T-helper 1 cell treated with Interleukin-12 subunit alpha and Interleukin-12 subunit beta and Interleukin-4 antibody, amounts not matched to agents 30 μg/mL and 1 μg/mL, for 36 hours (primary cell): ENCODE data around the gene VPS25.
A peak's percentile ranks its signal among the peaks of the same experiment; 100 is the strongest.

Experiments
- H3K27ac Mint-ChIP-seq: one replicate; pipeline ENCODE4 v1.8.0; 2021; ENCODE audit warnings: mild to moderate bottlenecking, mixed read lengths
- H3K27me3 Mint-ChIP-seq: one replicate; pipeline ENCODE4 v1.8.0; 2021; ENCODE audit warnings: low read depth, mixed read lengths
- H3K36me3 Mint-ChIP-seq: one replicate; pipeline ENCODE4 v1.8.0; 2021; ENCODE audit warnings: low read depth, mixed read lengths
- H3K4me1 Mint-ChIP-seq: one replicate; pipeline ENCODE4 v1.8.0; 2021; ENCODE audit warnings: low read depth, mixed read lengths
- H3K4me3 Mint-ChIP-seq: one replicate; pipeline ENCODE4 v1.8.0; 2021; ENCODE audit warnings: mild to moderate bottlenecking, moderate library complexity, mixed read lengths
- H3K9me3 Mint-ChIP-seq: one replicate; pipeline ENCODE4 v1.8.0; 2021; ENCODE audit warnings: mixed read lengths

The VPS25 gene

DNA sequence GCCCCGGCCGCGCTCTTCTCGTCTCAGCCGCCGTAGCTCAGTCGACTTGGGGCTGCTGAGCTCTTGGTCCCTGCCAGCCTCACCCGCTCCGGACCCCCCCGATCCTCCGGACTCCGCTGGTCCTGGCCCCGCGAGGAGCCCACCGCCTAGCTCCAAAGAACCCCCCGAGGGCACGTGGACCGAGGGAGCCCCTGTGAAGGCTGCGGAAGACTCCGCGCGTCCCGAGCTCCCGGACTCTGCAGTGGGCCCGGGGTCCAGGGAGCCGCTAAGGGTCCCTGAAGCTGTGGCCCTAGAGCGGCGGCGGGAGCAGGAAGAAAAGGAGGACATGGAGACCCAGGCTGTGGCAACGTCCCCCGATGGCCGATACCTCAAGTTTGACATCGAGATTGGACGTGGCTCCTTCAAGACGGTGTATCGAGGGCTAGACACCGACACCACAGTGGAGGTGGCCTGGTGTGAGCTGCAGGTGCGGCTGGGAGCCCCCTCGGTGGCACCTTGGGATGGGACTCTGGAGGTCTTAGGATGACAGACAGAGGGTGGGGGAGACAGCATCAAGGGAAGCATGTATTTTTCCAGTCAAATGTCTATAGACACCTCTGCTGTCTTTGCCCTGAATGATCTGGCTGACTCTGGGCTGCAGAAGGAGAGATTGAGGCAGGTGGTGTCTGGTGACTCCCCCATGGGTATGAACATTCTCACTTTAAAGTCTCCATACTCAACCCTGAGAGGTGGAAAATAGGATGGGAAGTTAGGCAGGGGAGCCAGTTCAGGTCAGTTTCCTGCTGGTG, 7.8 kb downstream of the VPS25 start:
- Mint-ChIP-seq H3K27ac (no peak overlapping the region), H3K36me3 (peaks cover 30% of the 10 kb centered on the region), H3K9me3 (no peaks in the 10 kb centered on the region), H3K4me1 (peaks cover 12% of the 10 kb centered on the region), H3K27me3 (peaks cover 60% of the 10 kb centered on the region), H3K4me3 (no peak overlapping the region)

DNA sequence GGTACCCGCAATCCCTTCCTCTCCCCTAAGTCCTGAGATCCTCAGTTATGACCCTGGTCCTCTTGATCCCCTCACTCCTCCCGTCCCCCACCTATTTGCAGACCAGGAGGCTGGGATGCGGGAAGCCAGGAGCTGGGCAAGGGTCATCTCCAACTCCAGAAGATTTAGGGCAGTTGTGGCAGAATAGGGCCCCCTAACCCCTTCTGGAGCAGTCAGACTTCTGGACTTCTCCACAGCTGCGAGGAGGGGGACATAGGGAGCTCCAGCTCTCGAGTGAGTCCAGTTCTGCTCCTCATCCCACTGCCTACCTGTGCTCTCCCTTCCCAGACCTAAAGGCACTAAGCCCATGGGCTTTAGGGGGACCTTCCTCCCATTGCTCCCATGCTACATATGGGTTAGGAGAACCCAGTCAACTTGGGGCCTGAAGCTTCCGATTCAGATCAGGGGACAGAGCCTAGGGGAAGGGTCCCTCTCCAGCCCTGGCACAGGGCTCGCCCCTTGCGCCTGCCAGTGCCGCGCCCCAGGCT, 8.5 kb downstream of the VPS25 start:
- H3K4me1 Mint-ChIP-seq, result peaks cover 12% of the 10 kb centered on the region
- H3K36me3 Mint-ChIP-seq, result peaks cover 28% of the 10 kb centered on the region
- peaks cover 66% of the 10 kb centered on the region for H3K27me3 Mint-ChIP-seq
- no peak overlapping the region for H3K27ac Mint-ChIP-seq
- H3K4me3 Mint-ChIP-seq, result no peak overlapping the region
- no peaks in the 10 kb centered on the region for H3K9me3 Mint-ChIP-seq

DNA sequence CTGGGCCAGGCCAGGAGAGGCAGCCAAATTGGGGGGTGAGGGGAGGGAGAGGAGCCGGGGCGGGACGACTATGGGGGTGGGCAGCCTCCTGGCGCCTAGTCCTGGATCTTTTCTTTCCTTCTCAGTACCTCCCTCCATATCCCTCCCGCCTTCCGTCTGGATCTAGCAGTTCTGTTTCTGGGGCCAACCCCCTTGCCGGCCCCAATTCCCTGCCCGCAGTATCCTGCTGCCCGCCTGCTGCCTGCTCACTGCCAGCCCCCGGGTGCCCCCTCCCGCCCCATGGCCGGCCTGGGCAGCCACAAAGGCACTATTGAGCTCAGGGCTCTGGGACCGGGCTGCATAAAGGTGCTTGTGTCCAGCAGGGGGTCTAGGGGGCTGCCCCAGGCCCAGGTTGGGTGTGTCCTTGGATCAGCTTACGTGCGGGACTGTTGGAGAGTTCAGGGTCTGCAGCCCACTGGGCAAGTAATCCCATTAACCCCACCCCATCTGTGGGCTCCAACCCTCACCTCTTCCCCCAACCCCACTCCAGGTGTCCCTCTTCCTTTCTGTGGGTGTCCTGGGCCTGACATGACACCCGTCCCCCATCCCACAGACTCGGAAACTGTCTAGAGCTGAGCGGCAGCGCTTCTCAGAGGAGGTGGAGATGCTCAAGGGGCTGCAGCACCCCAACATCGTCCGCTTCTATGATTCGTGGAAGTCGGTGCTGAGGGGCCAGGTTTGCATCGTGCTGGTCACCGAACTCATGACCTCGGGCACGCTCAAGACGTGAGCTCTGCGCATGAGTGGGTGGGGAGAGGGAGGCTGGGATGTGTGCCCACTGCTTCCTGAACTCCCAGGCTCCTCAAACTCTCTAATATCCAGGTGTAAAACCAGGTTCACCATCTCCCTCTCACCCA, 9.2 kb downstream of the VPS25 start:
- Mint-ChIP-seq H3K4me3 (no peak overlapping the region), H3K36me3 (peaks cover 25% of the 10 kb centered on the region), H3K27me3 (peaks cover 72% of the 10 kb centered on the region), H3K9me3 (no peaks in the 10 kb centered on the region), H3K4me1 (peaks cover 12% of the 10 kb centered on the region), H3K27ac (no peak overlapping the region)

DNA sequence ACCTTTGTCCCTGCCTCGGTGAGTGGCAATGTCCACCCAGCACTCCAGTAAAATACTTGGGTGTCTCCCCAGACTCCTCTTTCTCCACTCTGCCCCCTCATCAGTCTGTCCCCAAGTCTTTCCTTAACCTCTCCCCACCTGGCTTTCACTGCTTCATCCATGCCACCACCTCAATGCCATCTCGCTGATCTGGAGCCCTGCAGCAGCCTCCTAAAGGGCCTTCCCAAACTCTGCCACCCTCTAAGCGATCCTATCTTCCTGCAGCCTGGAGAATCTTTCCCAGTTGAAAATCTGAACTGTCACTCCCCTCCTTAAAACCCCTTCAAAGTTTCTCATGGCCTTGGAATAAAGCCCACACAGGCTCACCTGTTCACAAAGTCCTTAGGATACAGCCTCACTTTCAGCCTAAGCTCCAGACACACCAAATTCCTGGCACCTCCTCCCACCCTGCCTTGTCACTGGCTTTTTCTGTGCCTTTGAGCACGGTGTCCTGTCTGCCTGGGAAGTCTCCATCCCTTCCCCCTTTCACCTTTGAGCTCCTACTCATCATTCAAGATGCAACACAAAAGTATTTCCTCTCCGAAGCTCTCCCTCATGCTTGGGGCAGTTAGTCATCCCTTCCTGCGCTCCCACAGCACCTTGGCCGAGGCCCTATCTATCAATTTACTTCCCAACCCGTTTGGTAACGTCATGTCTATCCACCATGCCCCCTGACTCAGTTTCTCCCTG, 10.0 kb downstream of the VPS25 start:
- H3K4me3 Mint-ChIP-seq, result no peak overlapping the region
- H3K9me3 Mint-ChIP-seq, result no peaks in the 10 kb centered on the region
- peak overlapping the region; percentile 50 for H3K27ac Mint-ChIP-seq
- H3K36me3 Mint-ChIP-seq, result peaks cover 20% of the 10 kb centered on the region
- H3K4me1 Mint-ChIP-seq, result peaks cover 12% of the 10 kb centered on the region
- peaks cover 80% of the 10 kb centered on the region for H3K27me3 Mint-ChIP-seq

DNA sequence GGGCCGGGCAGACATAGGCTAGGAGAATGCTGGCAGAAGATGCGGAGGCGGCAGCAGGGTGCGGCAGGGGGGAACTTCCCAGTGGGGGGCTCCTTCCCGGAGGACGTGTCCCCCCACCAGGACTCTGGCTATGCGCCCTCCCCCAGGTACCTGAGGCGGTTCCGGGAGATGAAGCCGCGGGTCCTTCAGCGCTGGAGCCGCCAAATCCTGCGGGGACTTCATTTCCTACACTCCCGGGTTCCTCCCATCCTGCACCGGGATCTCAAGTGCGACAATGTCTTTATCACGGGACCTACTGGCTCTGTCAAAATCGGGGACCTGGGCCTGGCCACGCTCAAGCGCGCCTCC, 10.5 kb downstream of the VPS25 start:
- H3K4me3 Mint-ChIP-seq, result no peak overlapping the region

DNA sequence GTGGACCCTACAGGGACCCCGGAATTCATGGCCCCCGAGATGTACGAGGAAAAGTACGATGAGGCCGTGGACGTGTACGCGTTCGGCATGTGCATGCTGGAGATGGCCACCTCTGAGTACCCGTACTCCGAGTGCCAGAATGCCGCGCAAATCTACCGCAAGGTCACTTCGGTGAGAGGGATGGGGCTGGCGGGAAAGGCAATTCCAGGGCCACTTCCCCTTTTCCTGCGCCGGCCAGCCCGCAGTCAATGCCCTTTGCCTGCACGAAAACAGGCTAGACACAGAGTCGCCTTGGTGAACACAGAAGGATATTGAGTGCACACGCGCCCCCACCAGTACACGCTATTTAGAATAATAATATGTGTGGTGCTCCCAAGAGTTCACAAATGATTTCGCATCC, 11.2 kb downstream of the VPS25 start:
- Mint-ChIP-seq H3K36me3 (peaks cover 9% of the 10 kb centered on the region), H3K27me3 (peaks cover 85% of the 10 kb centered on the region), H3K27ac (no peak overlapping the region), H3K4me3 (no peak overlapping the region), H3K4me1 (peaks cover 12% of the 10 kb centered on the region), H3K9me3 (no peaks in the 10 kb centered on the region)

More for the DNA sequence above, 10.5 kb downstream of the VPS25 start:
- Mint-ChIP-seq H3K27me3 (peaks cover 84% of the 10 kb centered on the region), H3K4me1 (peaks cover 12% of the 10 kb centered on the region), H3K9me3 (no peaks in the 10 kb centered on the region), H3K27ac (peak overlapping the region; percentile 50), H3K36me3 (peaks cover 15% of the 10 kb centered on the region)

DNA sequence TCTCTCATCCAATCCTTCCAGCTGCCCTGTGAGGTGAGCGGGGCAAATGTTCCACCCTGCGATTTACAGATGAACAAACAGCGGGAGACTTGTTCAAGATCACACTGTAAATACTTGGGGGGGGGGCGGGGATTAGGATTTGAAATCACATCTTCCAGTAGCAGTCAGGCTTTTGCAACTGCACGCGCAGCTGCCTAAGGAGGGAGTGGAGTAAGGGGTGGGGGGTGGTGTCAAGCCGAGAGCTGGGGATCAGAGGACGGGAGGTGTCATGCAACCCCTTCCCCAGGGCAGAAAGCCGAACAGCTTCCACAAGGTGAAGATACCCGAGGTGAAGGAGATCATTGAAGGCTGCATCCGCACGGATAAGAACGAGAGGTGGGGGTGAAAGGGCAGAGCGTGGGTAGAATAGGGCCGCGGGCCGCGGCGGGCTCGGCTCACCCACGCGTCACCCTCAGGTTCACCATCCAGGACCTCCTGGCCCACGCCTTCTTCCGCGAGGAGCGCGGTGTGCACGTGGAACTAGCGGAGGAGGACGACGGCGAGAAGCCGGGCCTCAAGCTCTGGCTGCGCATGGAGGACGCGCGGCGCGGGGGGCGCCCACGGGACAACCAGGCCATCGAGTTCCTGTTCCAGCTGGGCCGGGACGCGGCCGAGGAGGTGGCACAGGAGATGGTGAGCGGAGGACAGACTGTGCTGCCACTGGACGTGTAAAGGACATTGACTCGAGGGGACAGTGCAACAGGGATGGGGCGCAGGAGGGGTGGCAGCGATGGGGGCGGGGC, 11.8 kb downstream of the VPS25 start:
- peaks cover 12% of the 10 kb centered on the region for H3K4me1 Mint-ChIP-seq
- peaks cover 4% of the 10 kb centered on the region for H3K36me3 Mint-ChIP-seq
- H3K27ac Mint-ChIP-seq, result no peak overlapping the region
- no peak overlapping the region for H3K4me3 Mint-ChIP-seq
- H3K9me3 Mint-ChIP-seq, result no peaks in the 10 kb centered on the region
- peaks cover 82% of the 10 kb centered on the region for H3K27me3 Mint-ChIP-seq

DNA sequence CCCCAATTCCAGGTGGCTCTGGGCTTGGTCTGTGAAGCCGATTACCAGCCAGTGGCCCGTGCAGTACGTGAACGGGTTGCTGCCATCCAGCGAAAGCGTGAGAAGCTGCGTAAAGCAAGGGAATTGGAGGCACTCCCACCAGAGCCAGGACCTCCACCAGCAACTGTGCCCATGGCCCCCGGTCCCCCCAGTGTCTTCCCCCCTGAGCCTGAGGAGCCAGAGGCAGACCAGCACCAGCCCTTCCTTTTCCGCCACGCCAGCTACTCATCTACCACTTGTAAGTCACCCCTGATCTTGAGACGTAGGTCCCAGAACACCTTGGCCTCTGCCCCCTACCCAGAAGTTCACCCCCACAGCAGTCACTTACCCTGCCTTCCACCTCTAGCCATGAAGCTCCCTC, 14.0 kb downstream of the VPS25 start:
- Mint-ChIP-seq H3K4me3 (no peak overlapping the region), H3K27ac (no peak overlapping the region), H3K9me3 (no peaks in the 10 kb centered on the region), H3K4me1 (peaks cover 12% of the 10 kb centered on the region), H3K27me3 (peaks cover 72% of the 10 kb centered on the region), H3K36me3 (peaks cover 4% of the 10 kb centered on the region)

DNA sequence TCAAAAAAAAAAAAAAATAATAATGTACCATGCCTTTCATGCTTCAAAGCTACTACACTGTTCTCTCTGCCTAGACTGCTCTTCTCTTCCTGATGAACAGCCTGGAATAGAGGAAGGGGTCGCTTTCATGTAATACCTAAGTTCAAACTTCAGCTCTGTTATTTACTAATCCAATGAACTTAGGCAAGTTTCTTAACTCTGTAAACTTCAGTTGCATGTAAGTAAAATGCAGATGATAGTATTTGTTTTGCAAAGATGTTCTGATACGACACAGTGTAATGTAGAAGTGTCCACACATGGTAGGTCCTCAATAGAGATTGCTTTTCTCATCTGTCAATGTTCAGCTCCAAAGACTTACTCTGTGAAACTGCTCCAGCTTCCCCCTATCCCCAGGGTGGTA, 18.7 kb downstream of the VPS25 start:
- Mint-ChIP-seq H3K36me3 (peaks cover 5% of the 10 kb centered on the region), H3K27me3 (peaks cover 27% of the 10 kb centered on the region), H3K9me3 (no peaks in the 10 kb centered on the region), H3K4me3 (no peak overlapping the region), H3K4me1 (peaks cover 3% of the 10 kb centered on the region), H3K27ac (no peak overlapping the region)

DNA sequence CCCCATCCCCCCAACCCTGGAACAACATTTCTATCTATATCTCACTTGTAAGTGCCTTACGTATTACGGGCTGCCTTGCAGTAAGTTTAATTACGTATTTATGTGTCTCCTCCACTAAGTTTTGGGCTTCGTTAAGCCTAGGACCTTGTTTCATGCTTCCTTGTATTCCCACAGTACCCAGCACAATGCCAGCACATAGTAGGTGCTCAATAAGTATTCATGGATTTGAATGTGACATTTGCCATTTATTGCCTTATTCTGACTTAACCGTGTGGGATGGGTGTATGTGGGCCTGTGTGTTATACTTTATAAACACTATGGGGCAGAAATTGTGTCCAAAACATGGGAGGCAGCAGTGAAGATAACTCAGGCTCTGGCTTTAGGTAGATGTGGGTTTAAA, 19.3 kb downstream of the VPS25 start:
- Mint-ChIP-seq H3K36me3 (peaks cover 5% of the 10 kb centered on the region), H3K4me1 (peaks cover 8% of the 10 kb centered on the region), H3K4me3 (no peak overlapping the region), H3K27ac (no peak overlapping the region), H3K9me3 (no peaks in the 10 kb centered on the region), H3K27me3 (peaks cover 22% of the 10 kb centered on the region)

DNA sequence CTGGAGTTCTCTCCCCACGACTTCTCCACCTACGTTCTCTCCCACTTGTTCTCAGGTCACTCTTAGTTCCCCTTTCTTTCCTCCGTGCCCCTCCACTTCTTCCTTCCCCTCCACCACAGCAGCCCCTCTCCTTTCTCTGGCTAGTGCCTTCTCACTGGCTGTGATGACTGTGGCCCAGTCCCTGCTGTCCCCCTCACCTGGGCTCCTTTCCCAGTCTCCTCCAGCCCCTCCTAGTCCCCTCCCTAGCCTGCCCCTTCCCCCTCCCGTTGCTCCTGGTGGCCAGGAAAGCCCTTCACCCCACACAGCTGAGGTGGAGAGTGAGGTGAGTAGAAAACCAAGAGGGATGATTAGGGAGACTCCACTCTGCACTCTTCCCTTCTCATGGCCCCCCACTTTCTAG, 21.8 kb downstream of the VPS25 start:
- Mint-ChIP-seq H3K9me3 (no peaks in the 10 kb centered on the region), H3K27ac (no peak overlapping the region), H3K27me3 (peaks cover 8% of the 10 kb centered on the region), H3K4me1 (peaks cover 17% of the 10 kb centered on the region), H3K4me3 (no peak overlapping the region), H3K36me3 (peaks cover 5% of the 10 kb centered on the region)

DNA sequence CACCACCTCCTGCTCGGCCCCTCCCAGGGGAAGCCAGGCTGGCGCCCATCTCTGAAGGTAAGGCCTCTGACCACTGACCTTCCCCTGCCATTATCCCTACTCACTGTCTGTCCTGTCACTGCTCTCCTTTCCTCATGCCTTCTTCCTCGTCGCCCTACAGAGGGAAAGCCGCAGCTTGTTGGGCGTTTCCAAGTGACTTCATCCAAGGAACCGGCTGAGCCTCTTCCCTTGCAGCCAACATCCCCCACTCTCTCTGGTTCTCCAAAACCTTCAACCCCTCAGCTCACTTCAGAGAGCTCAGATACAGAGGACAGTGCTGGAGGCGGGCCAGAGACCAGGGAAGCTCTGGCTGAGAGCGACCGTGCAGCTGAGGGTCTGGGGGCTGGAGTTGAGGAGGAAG, 22.2 kb downstream of the VPS25 start:
- Mint-ChIP-seq H3K9me3 (no peaks in the 10 kb centered on the region), H3K27ac (no peak overlapping the region), H3K27me3 (peaks cover 8% of the 10 kb centered on the region), H3K36me3 (peaks cover 5% of the 10 kb centered on the region), H3K4me1 (peaks cover 17% of the 10 kb centered on the region), H3K4me3 (peak overlapping the region; percentile 43)

DNA sequence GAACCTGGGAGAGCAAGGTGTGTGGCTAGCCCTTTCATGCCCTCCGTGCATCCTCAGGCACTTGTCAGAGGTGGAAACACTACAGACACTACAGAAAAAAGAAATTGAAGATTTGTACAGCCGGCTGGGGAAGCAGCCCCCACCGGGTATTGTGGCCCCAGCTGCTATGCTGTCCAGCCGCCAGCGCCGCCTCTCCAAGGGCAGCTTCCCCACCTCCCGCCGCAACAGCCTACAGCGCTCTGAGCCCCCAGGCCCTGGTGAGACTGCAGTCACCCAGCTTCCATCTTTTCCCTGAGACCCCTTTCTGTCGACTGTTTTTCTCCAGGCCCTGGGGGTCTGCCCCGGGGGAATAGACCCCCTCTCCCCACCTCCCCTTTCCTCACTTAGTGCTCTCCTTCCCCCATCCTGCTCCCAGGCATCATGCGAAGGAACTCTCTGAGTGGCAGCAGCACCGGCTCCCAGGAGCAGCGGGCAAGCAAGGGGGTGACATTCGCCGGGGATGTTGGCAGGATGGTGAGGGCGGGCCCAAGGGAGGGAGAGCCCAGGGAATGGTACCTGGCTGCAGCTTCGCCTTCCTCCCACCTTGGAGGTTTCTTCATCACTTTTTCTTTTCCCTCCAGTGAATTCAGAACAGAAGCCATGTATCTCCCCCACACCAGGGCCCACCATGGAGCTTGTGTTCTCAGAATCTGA, 23.0 kb downstream of the VPS25 start:
- peaks cover 11% of the 10 kb centered on the region for H3K27me3 Mint-ChIP-seq
- peaks cover 5% of the 10 kb centered on the region for H3K36me3 Mint-ChIP-seq
- peaks cover 17% of the 10 kb centered on the region for H3K4me1 Mint-ChIP-seq
- peak overlapping the region; percentile 43 for H3K4me3 Mint-ChIP-seq
- no peaks in the 10 kb centered on the region for H3K9me3 Mint-ChIP-seq
- no peak overlapping the region for H3K27ac Mint-ChIP-seq
